PC-9 (cell line): ENCODE data around the gene CFAP54. TPM values are rescaled to one million over a fixed set of nuclear protein-coding genes. Genes with fewer than 3 reads are reported as not detected.

ENCODE experiments used
- BruUV-seq: library from RNA; stranded (reverse); fragments of 400-500 nt; replicated peaks from 2 replicates; lab custom pipeline; 2021; lab: Mats Ljungman, UMichigan
- CTCF ChIA-PET: fragments of 300-600 bp; sonication (Branson Sonifier 250); formaldehyde crosslinking; loops from one replicate; lab custom pipeline; 2022; ENCODE audit warnings: antibody characterized with exemption; lab: Charles Lee
- POLR2A ChIA-PET: fragments of 300-600 bp; sonication (Branson Sonifier 250); formaldehyde crosslinking; loops from one replicate; lab custom pipeline; 2022; ENCODE audit warnings: antibody characterized with exemption; ENCODE audit not compliant: unreplicated experiment; lab: Charles Lee
- DNase-seq, 2 experiments: peaks; one replicate each; pipeline versions ENCODE4 v3.0.0 to v3.0.0-alpha.2; 2015 to 2022; ENCODE audit warnings: mixed read lengths in 1 of 2
- H2AFZ ChIP-seq: fragments of 200-600 bp; sonication (generic); 2 replicates; pipeline ENCODE4 v1.8.1; 2017; ENCODE audit warnings: antibody characterized with exemption
- H3F3A ChIP-seq: fragments of 200-600 bp; sonication (generic); 2 replicates; pipeline ENCODE4 v1.8.1; 2017; ENCODE audit warnings: antibody characterized with exemption, mild to moderate bottlenecking, low read depth; ENCODE audit not compliant: insufficient read depth
- H3K27ac ChIP-seq: fragments of 200-600 bp; sonication (generic); 2 replicates; pipeline ENCODE4 v1.6.1; 2016; ENCODE audit warnings: mixed run types
- H3K27me3 ChIP-seq: fragments of 200-600 bp; sonication (generic); 2 replicates; pipeline ENCODE4 v1.6.1; 2016; ENCODE audit warnings: low read depth, mixed run types; ENCODE audit not compliant: insufficient read depth
- H3K36me3 ChIP-seq: fragments of 200-600 bp; sonication (generic); 2 replicates; pipeline ENCODE4 v1.6.1; 2016; ENCODE audit warnings: low read depth, mixed run types
- H3K4me1 ChIP-seq: fragments of 200-600 bp; sonication (generic); replicated peaks from 2 replicates; pipeline ENCODE4 v1.6.1; 2016; ENCODE audit warnings: mixed run types; ENCODE audit not compliant: insufficient read depth
- H3K4me2 ChIP-seq: fragments of 200-600 bp; sonication (generic); 2 replicates; pipeline ENCODE4 v1.6.1; 2017; ENCODE audit warnings: mixed run types
- H3K4me3 ChIP-seq: fragments of 200-600 bp; sonication (generic); 2 replicates; pipeline ENCODE4 v1.6.1; 2016; ENCODE audit warnings: mixed run types
- H3K79me2 ChIP-seq: fragments of 200-600 bp; sonication (generic); 2 replicates; pipeline ENCODE4 v1.6.1; 2017; ENCODE audit warnings: low read depth, mixed run types
- H3K9me2 ChIP-seq: fragments of 200-600 bp; sonication (generic); 2 replicates; pipeline ENCODE4 v1.8.1; 2017; ENCODE audit warnings: mild to moderate bottlenecking; ENCODE audit not compliant: insufficient read depth
- H3K9me3 ChIP-seq: fragments of 200-600 bp; sonication (generic); 2 replicates; pipeline ENCODE4 v1.8.1; 2016; ENCODE audit warnings: low read depth; ENCODE audit not compliant: insufficient read depth
- H4K20me1 ChIP-seq: fragments of 200-600 bp; sonication (generic); 2 replicates; pipeline ENCODE4 v1.8.1; 2017; ENCODE audit not compliant: insufficient read depth
- CTCF ChIP-seq: fragments of 200-600 bp; sonication (generic); conservative IDR thresholded peaks from 2 replicates; pipeline ENCODE4 v1.6.1; 2017; ENCODE audit warnings: mixed run types, antibody characterized with exemption, mild to moderate bottlenecking, moderate library complexity
- EZH2 ChIP-seq: fragments of 200-600 bp; sonication (generic); IDR thresholded peaks from 2 replicates; pipeline ENCODE4 v1.8.0; 2017; ENCODE audit warnings: antibody characterized with exemption, low read depth
- intact Hi-C: fragments of 100-400 bp; cut with micrococcal nuclease; formaldehyde crosslinking; loops from one replicate; pipeline ENCODE4 v1.10.0; 2022; ENCODE audit not compliant: unreplicated experiment
- total RNA-seq: library from RNA; stranded (reverse); gene quantifications from 2 replicates; pipeline ENCODE4 v1.2.3, GENCODE V29; 2021

The CFAP54 gene
- total RNA-seq, 1 experiment from 2014 or later: 16.4 TPM

GRCh38 chr12:96749999-96750398 is 260.6 kb downstream of the CFAP54 start:
- H3K36me3 ChIP-seq: no peaks in the 10 kb centered on the region
- H3K79me2 ChIP-seq: no peaks in the 10 kb centered on the region
- intact Hi-C loops: no loop called here
- H3K9me3 ChIP-seq: no peaks in the 10 kb centered on the region
- H3K4me2 ChIP-seq: no peak overlapping the region
- no peaks in the 10 kb centered on the region for H3K4me1 ChIP-seq
- no peaks in the 10 kb centered on the region for H3F3A ChIP-seq
- POLR2A ChIA-PET: no interaction called here
- no peaks in the 10 kb centered on the region for H4K20me1 ChIP-seq
- CTCF ChIA-PET: no interaction called here
- TF ChIP-seq EZH2 (no peak), CTCF (no peak)
- no peak overlapping the region for H3K27ac ChIP-seq
- H3K4me3 ChIP-seq: no peak overlapping the region
- DNase-seq: no peak
- no peaks in the 10 kb centered on the region for H3K9me2 ChIP-seq
- BruUV-seq: no TSS peak
- H3K27me3 ChIP-seq: no peaks in the 10 kb centered on the region
- H2AFZ ChIP-seq: no peak overlapping the region

GRCh38 chr12:96751626-96752025 is 262.2 kb downstream of the CFAP54 start:
- no peak for TF ChIP-seq EZH2
- TF ChIP-seq CTCF: no peak
- Histone ChIP-seq H2AFZ (no peak overlapping the region), H3K27me3 (no peaks in the 10 kb centered on the region), H3K4me1 (no peaks in the 10 kb centered on the region), H3K36me3 (no peaks in the 10 kb centered on the region), H3K4me3 (no peak overlapping the region), H4K20me1 (no peaks in the 10 kb centered on the region), H3F3A (no peaks in the 10 kb centered on the region), H3K27ac (no peak overlapping the region), H3K4me2 (no peak overlapping the region), H3K9me2 (no peaks in the 10 kb centered on the region), H3K9me3 (no peaks in the 10 kb centered on the region), H3K79me2 (no peaks in the 10 kb centered on the region)
- intact Hi-C loops: no loop called here
- no TSS peak for BruUV-seq
- ChIA-PET CTCF (no interaction called here), POLR2A (no interaction called here)
- no peak for DNase-seq

- Histone ChIP-seq H3F3A (no peaks in the 10 kb centered on the region), H3K27me3 (no peaks in the 10 kb centered on the region), H3K27ac (no peak overlapping the region), H3K9me2 (no peaks in the 10 kb centered on the region), H3K4me1 (no peaks in the 10 kb centered on the region), H3K4me3 (no peak overlapping the region), H3K36me3 (no peaks in the 10 kb centered on the region), H3K4me2 (no peak overlapping the region), H2AFZ (no peak overlapping the region), H4K20me1 (no peaks in the 10 kb centered on the region), H3K79me2 (no peaks in the 10 kb centered on the region), H3K9me3 (no peaks in the 10 kb centered on the region)
- CTCF ChIA-PET: no interaction called here
- no peak for DNase-seq
- TF ChIP-seq EZH2 (no peak), CTCF (no peak)
- intact Hi-C loops: no loop called here
- no TSS peak for BruUV-seq
- POLR2A ChIA-PET: no interaction called here
These were observed 262.8 kb downstream of the CFAP54 start for GRCh38 chr12:96752211-96752610.
